CD1c-positive myeloid dendritic cell (primary cell): ENCODE measurements around the gene PREX1.

ENCODE experiments used
- DNase-seq: peaks from one replicate; pipeline ENCODE4 v3.0.0-alpha.2; 2016; ENCODE audit errors: extremely low spot score

Gene PREX1

DNA sequence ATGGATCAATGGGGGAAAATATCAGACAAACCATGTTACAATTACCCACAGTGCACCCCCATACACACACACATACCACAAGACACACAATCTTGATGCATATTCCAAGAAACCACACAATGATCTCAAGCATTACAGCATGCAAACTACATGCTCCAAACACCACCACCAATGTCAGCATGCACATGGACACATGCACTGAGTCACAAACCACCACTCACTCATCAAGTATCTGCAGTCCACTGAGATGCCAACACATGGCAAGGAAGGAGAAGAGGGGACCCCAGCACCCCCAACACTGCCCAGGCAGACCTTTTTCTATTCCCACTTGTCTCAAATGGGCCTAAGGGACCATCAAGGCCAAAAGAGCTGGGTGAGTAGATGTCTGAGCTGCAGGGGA lies 91.6 kb downstream of the PREX1 start:
- DNase-seq, result no peak

- no peak for DNase-seq
Measured at GRCh38 chr20:48735112-48735511, 92.7 kb downstream of the PREX1 start.

DNA sequence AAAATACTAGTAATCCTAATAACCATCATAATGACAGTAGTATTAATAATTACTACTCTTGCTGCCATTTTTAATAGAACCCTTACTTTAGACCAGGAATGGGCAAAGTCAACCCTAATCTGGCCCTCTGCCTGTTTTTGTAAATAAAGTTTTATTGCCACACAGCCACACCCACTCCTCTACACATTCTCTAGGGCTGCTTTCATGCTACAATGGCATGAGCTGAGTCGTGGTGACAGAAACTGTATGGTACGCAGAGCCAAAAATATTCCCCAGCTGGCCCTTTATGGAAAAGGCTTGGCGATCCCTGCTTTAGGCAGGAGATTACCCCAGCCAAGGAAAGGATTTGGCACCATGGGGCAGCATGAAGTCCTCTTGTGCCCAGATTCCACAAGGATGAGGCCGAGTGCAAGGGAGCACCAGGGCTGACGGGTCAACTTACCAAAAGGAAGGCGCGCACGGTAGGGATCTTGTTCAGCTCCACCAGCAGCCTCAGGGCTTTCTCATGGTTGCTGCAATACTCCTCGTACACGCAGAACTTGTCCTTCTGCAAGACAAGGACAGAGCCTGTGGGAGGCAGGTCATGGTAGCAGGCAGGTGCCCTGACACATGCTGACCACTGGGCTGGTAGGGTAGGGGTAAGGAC lies 93.6 kb downstream of the PREX1 start:
- no peak for DNase-seq

- DNase-seq, result no peak
Measured at GRCh38 chr20:48733296-48733790, 94.5 kb downstream of the PREX1 start.

- DNase-seq, result no peak
Measured at GRCh38 chr20:48732081-48732829, 95.5 kb downstream of the PREX1 start.

- DNase-seq, result no peak
Measured at GRCh38 chr20:48731536-48731935, 96.3 kb downstream of the PREX1 start.

DNA sequence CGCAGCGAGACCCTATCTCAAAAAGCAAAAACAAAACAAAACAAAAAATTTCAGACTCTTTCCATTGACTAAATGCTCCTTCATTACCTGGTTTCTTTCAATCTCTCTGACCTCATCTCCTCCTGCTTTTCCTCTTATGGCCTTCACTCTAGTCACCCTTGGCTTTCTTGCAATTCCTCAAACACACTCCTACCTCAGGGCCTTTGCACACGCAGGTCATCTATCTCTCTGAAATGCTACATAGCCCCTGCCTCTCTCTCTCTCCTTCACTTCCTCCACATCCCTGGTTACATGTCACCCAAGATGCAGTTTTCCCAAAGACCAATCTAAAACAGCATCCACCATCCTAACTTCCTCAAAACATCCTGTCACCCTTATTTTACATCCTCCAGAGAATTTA lies 96.8 kb downstream of the PREX1 start:
- DNase-seq, result no peak

DNA sequence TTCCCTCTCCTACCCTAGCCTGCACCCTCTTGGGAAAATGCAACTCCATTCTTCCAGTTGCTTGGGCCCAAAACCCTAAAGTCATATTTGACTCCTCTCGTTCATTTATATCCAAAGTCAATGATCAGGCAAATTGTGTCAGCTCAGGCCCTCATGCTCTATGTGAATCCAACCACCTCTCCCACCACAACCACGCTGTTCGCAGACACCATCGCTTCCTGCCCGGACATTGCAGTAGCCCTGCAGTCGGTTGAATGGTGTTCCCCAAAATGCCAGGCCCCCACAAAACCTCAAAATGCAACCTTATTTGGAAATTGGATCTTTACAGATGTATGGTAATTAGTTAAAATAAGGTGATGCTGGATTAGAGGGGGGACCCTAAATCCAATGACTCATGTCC lies 98.3 kb downstream of the PREX1 start:
- no peak for DNase-seq

DNA sequence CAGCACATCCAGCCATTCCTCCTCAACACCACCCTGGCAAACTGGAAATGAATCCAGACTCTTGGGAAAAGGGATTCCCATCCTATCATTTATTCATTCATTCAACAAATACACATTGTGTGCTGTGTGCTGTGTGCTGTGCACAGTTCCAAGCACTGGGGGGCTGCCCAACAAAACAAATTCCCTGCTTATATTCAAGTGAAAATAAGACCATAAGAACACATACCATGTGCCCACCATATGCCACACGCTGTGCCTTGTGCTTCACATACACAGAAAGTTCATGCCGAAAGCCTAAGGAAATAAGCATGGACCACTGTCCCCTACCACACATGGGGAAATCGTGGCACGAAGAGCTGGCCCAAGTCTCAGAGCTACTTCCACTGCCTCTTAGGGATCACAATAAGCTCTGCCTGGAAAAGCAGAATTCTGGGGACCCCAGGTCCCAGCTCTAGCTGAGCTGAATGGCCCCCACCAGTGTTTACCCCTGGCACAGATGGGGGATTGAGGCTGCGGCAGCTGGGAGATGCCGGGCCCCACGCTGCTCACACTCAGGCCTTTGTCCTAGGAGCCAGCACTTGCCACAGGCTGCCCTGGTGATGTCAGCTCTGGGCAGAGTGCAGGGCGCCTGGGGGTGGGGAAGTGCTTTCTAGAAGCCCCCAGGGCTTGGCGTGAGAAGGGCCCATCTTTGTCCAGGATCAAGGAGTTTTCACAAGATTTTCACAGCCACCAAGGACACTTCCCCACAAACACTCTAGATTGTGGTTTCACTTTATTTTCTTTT lies 99.6 kb downstream of the PREX1 start:
- DNase-seq, result no peak

GRCh38 chr20:48727226-48727625 lies 100.6 kb downstream of the PREX1 start:
- no peak for DNase-seq

GRCh38 chr20:48725555-48725991 lies 102.2 kb downstream of the PREX1 start:
- no peak for DNase-seq

- DNase-seq, result no peak
Measured at GRCh38 chr20:48724891-48725554, 102.8 kb downstream of the PREX1 start.

DNA sequence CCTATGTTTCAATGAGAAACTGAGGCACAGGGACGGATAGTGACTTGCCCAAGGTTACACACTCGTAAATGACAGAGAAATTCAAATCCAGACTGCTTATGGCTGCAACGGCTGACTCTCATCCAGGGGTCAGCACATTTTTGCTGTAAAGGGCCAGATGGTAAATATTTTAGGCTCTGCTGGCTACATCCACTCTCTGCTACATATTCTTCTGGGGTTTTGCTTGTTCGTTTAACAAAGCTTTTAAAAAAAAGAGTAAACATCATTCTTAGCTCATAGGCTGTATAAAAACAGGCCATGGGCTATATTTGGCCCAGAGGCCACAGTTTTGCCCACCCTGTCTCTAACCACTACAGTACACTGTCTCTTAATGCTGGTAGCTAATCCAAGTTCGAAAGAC lies 103.4 kb downstream of the PREX1 start:
- DNase-seq, result no peak

DNA sequence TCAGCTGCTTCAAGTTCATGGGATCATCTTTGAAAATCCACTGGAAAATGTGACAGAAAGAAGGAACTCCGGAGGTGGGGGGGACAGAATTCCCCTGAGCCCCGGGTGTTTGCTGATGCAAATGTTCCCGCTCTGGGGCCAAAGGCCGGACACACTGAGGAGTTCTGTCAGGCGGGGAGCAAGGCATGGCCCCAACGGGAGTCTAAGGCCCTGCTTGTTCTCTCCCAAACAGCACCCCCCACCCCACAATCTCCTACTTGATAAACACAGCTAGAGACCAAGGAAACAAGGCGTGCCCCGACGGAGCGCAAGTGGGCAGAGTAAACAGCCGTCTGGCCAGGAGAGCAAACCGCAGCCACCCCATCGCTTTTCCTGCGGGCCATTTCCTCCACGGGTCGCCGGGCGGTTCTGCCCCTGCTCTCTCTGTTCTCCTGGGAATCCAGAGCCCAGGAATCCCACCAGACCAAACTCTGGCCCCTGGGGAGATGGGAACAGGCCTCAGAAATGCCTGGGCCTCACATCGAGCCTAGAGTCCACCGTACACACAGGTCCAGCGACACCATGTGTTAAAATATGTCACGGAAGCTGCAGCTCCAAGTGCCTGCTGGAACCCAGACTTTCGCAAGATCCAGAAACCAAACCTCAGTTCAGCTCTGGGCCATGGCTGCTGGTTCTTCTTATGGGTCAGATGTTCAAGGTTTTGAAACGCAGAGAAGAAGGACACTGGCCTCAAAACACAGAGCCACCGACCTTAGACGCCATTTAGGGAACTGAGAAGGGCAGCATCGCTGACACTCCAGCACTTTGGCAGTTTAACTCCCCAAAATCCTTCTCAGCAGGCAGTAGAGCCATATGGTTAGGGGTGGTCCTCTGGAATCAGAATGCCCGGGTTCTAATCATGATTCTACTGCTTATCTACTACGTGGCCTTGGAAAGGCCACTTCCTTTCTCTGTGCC lies 104.2 kb downstream of the PREX1 start:
- peak; percentile 90 for DNase-seq

- peak; percentile 25 for DNase-seq
Measured at GRCh38 chr20:48722737-48723191, 105.0 kb downstream of the PREX1 start.

DNA sequence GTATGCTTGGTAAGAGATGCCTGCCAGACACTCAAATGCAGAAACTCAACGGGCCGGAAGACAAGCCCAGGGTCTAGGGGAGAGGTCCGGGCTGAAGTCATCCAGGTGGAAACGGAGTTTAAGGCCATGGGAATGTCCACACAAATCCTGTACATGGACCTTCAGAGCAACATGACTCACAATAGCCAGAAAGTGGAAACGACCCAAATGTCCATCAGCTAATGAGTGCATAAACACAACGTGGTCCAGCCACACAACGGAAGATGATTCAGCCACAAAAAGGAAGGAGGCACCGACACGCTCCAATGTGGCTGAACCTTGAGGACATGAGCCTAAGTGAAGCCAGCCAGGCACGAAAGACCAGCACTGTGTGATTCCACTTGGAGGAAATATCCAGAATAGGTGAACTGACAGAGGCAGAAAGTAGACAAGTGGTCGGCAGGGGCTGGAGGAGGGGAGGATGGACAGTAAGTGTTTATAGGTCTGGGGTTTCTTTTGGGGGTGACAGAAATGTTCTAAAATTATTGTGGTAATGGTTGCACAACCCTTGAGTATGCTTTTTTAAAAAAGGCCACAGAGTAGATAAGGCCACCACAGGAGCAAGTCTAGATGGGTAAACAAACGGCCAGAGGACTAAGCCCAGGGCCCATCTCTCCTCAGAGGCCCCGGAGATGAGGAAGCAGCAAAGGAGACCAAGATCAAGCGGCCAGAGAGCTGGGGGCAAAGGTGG lies 105.6 kb downstream of the PREX1 start:
- DNase-seq, result peak; percentile 86

DNA sequence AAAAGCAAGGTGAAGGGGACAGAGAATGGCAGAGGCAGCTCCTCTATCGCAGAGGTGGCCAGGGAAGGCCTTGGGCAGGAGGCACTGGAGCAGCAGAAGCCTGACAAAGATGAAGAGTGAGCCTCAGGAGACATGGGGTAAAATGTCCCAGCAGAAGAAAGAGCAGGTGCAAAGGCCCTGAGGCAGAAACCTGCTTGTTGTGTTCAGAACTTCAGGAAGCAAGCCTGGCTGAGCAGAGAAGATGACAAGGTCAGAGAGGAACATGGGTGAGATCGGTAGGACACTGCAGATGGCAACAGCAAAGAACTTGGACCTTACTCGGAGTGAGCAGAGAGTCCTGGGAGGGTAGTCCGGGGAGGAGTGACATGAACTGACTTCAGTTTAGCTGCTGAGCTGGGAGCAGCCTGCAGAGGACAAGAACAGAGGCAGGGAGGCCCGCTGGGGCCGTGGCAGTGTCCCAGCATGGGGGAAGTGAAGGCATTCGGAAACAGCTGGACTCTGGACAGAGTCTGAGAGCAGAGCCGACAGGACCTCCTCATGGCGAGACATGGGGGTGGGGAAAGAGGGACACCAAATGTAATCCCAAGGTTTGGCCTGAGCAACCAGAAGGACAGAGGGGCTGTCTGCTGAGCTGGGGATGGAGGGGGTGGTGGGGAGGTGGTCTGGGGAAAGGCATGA lies 106.3 kb downstream of the PREX1 start:
- DNase-seq, result no peak

DNA sequence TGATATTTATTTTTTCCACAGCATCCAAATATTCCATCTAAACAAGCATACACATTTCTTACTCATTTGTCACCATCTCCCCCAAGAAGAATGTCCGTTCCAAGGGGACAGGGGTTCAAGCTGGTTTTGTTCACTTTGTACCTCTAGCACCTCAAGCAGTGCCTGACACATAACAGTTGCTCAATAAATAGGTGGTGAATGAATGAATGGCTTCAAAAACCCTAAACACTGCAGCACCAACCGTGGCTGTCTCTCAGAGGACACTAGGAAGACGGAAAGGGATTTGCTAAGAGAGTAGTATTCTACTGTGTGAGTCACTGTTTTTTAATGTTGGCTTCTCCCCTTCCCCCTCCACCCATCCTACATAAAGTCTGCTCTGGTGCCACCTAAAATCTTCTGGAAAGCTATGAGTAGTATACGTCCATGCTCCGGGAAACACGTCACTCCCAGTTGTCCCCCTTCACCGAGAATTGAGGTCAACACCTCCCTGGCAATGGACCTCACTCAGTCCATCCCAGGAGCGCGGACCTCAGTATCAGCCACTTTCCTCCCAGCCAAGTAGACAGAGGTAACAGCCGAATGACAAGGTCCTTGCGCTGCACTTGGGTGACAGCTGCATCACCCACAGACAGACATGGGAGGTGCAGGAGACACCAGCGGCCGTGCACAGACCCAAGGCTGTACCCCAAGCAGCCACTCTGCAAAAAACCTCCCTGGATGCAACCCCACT lies 107.4 kb downstream of the PREX1 start:
- no peak for DNase-seq
